H1 (cell line): ENCODE data around the gene ANLN. TPM values are rescaled to one million over a fixed set of nuclear protein-coding genes. Genes with fewer than 3 reads are reported as not detected.

ENCODE experiments used
- CTCF ChIA-PET: fragments of 300-600 bp; sonication (Branson Sonifier 250); formaldehyde crosslinking; loops from one replicate; lab custom pipeline; 2021; ENCODE audit not compliant: partially characterized antibody; lab: Charles Lee
- POLR2A ChIA-PET: fragments of 300-600 bp; sonication (Branson Sonifier 250); formaldehyde crosslinking; loops from one replicate; lab custom pipeline; 2021; ENCODE audit warnings: inconsistent platforms; ENCODE audit not compliant: partially characterized antibody; lab: Charles Lee
- DNase-seq, 2 experiments: peaks; one replicate each; pipeline versions ENCODE4 v3.0.0 to v3.0.0-alpha.2; 2010 to 2022; ENCODE audit warnings: low spot score in 2 of 2, low read depth in 1 of 2, mixed read lengths in 1 of 2
- FAIRE-seq: peaks from 2 replicates; lab custom pipeline; 2011; peaks lifted over from hg19 to GRCh38; lab: Jason Lieb, UNC
- H2AFZ ChIP-seq: 2 replicates; pipeline ENCODE4 v1.8.1; 2012; ENCODE audit warnings: low read length, inconsistent platforms
- H2AK5ac ChIP-seq: 2 replicates; pipeline ENCODE4 v1.6.1; 2013; ENCODE audit warnings: low read depth, low read length
- H2BK120ac ChIP-seq: replicated peaks from 2 replicates; pipeline ENCODE3; 2013; ENCODE audit warnings: low read depth, low read length, inconsistent platforms
- H2BK12ac ChIP-seq: 2 replicates; pipeline ENCODE4 v1.6.1; 2013; ENCODE audit warnings: low read depth, low read length
- H2BK15ac ChIP-seq: 2 replicates; pipeline ENCODE4 v1.6.1; 2013; ENCODE audit warnings: low read length
- H2BK20ac ChIP-seq: 2 replicates; pipeline ENCODE4 v1.6.1; 2013; ENCODE audit warnings: low read length
- H2BK5ac ChIP-seq: 2 replicates; pipeline ENCODE4 v1.6.1; 2013; ENCODE audit warnings: low read depth, low read length
- H3K14ac ChIP-seq: 2 replicates; pipeline ENCODE4 v1.6.1; 2013; ENCODE audit warnings: inconsistent platforms; ENCODE audit not compliant: insufficient read length
- H3K18ac ChIP-seq: 2 replicates; pipeline ENCODE4 v1.6.1; 2013; ENCODE audit warnings: low read length; ENCODE audit errors: extremely low read depth
- H3K23ac ChIP-seq: 2 replicates; pipeline ENCODE4 v1.6.1; 2013; ENCODE audit warnings: inconsistent platforms; ENCODE audit not compliant: insufficient read length
- H3K23me2 ChIP-seq: 2 replicates; pipeline ENCODE4 v1.6.1; 2013; ENCODE audit warnings: low read depth, low read length
- H3K27ac ChIP-seq: 2 replicates; pipeline ENCODE4 v1.6.1; 2011; ENCODE audit warnings: low read depth, low read length, inconsistent platforms
- H3K27me3 ChIP-seq, 4 experiments: replicated peaks in 1 of 4; 1 replicate in 1 of 4; 2 replicates in 3 of 4; pipeline versions ENCODE4 v1.6.1 to v1.8.1; 2011 to 2013; ENCODE audit warnings: low read length in 3 of 4, mild to moderate bottlenecking in 3 of 4, inconsistent platforms in 2 of 4, mixed read lengths in 2 of 4, moderate library complexity in 1 of 4; ENCODE audit not compliant: control insufficient read depth in 3 of 4, insufficient read depth in 3 of 4; ENCODE audit errors: extremely low read depth in 1 of 4
- H3K36me3 ChIP-seq, 4 experiments: 2 replicates each; pipeline versions ENCODE4 v1.6.1 to v1.8.1; 2011 to 2013; ENCODE audit warnings: mild to moderate bottlenecking in 4 of 4, low read length in 3 of 4, moderate library complexity in 2 of 4, control low read depth in 1 of 4, inconsistent platforms in 1 of 4; ENCODE audit not compliant: insufficient read depth in 4 of 4, control insufficient read depth in 2 of 4
- H3K4ac ChIP-seq: replicated peaks from 2 replicates; pipeline ENCODE3; 2013; ENCODE audit warnings: low read length, low read depth, mixed read lengths, inconsistent platforms; ENCODE audit not compliant: insufficient read length
- H3K4me1 ChIP-seq, 4 experiments: replicated peaks in 1 of 4; 1 replicate in 1 of 4; 2 replicates in 3 of 4; pipeline versions ENCODE4 v1.6.1 to v1.8.1; 2011 to 2013; ENCODE audit warnings: low read length in 3 of 4, inconsistent platforms in 2 of 4, mixed read lengths in 1 of 4; ENCODE audit not compliant: insufficient read depth in 4 of 4, control insufficient read depth in 3 of 4
- H3K4me2 ChIP-seq, 2 experiments: 2 replicates each; pipeline versions ENCODE4 v1.6.1 to v1.8.1; 2011 to 2013; ENCODE audit warnings: low read depth in 2 of 2, low read length in 2 of 2, control low read depth in 1 of 2, inconsistent platforms in 1 of 2, mild to moderate bottlenecking in 1 of 2; ENCODE audit not compliant: insufficient read depth in 1 of 2
- H3K4me3 ChIP-seq, 4 experiments: fragments of 200-600, 300-600 bp in 1 of 4; sonication (generic), shearing (Covaris generic), sonication (Bioruptor Twin) in 1 of 4; 2 replicates each; pipeline versions ENCODE4 v1.5.1 to v1.8.1; 2011 to 2016; ENCODE audit warnings: low read length in 4 of 4, low read depth in 3 of 4, control low read depth in 2 of 4, inconsistent platforms in 2 of 4, mild to moderate bottlenecking in 2 of 4, mixed read lengths in 1 of 4, moderate library complexity in 1 of 4; ENCODE audit not compliant: insufficient read depth in 2 of 4; ENCODE audit errors: extremely low read depth in 1 of 4
- H3K56ac ChIP-seq: replicated peaks from 2 replicates; pipeline ENCODE3; 2013; ENCODE audit warnings: low read depth, mild to moderate bottlenecking, mixed read lengths, low read length, inconsistent platforms; ENCODE audit not compliant: insufficient read length
- H3K79me1 ChIP-seq: 2 replicates; pipeline ENCODE4 v1.6.1; 2013; ENCODE audit warnings: low read depth, low read length, control low read depth
- H3K79me2 ChIP-seq, 2 experiments: 2 replicates each; pipeline versions ENCODE4 v1.6.1 to v1.8.1; 2012 to 2013; ENCODE audit warnings: low read length in 2 of 2, mild to moderate bottlenecking in 2 of 2, inconsistent platforms in 1 of 2; ENCODE audit not compliant: insufficient read depth in 2 of 2, control insufficient read depth in 1 of 2
- H3K9ac ChIP-seq, 4 experiments: replicated peaks in 1 of 4; 1 replicate in 1 of 4; 2 replicates in 3 of 4; pipeline versions ENCODE4 v1.6.1 to v1.8.1; 2011 to 2013; ENCODE audit warnings: low read depth in 3 of 4, low read length in 3 of 4, control low read depth in 2 of 4, mild to moderate bottlenecking in 2 of 4, moderate library complexity in 2 of 4, inconsistent platforms in 1 of 4; ENCODE audit errors: extremely low read depth in 1 of 4
- H3K9me3 ChIP-seq, 2 experiments: 2 replicates each; pipeline versions ENCODE4 v1.6.1 to v1.8.1; 2012 to 2013; ENCODE audit warnings: mild to moderate bottlenecking in 2 of 2, moderate library complexity in 2 of 2, control low read depth in 1 of 2, inconsistent platforms in 1 of 2, low read depth in 1 of 2, low read length in 1 of 2, mixed read lengths in 1 of 2; ENCODE audit not compliant: insufficient read depth in 2 of 2
- H4K20me1 ChIP-seq, 2 experiments: replicated peaks in 1 of 2; 2 replicates each; pipeline versions ENCODE3 to v1.8.1; 2011 to 2013; ENCODE audit warnings: inconsistent platforms in 2 of 2, low read length in 2 of 2, mild to moderate bottlenecking in 1 of 2; ENCODE audit not compliant: insufficient read depth in 2 of 2, control insufficient read depth in 1 of 2
- H4K5ac ChIP-seq: 2 replicates; pipeline ENCODE4 v1.6.1; 2013; ENCODE audit warnings: low read length, low read depth, mixed read lengths, inconsistent platforms; ENCODE audit not compliant: insufficient read length
- H4K8ac ChIP-seq: 2 replicates; pipeline ENCODE4 v1.8.0; 2013; ENCODE audit warnings: mild to moderate bottlenecking, moderate library complexity, low read length, inconsistent platforms; ENCODE audit not compliant: insufficient read depth; ENCODE audit errors: extremely low read depth
- H4K91ac ChIP-seq: replicated peaks from 2 replicates; pipeline ENCODE3; 2013; ENCODE audit warnings: low read length, mixed read lengths, inconsistent platforms; ENCODE audit not compliant: insufficient read length
- ASH2L ChIP-seq: fragments of 200-600, 300-600 bp; sonication (generic); IDR thresholded peaks from one replicate; pipeline ENCODE4 v1.7.1; 2017; ENCODE audit warnings: low read length
- CEBPB ChIP-seq: IDR thresholded peaks from 2 replicates; pipeline ENCODE4 v1.6.1; 2012; ENCODE audit warnings: low read depth, low read length
- CREB1 ChIP-seq: IDR thresholded peaks from 2 replicates; pipeline ENCODE4 v1.6.1; 2012; ENCODE audit warnings: inconsistent platforms
- CTBP2 ChIP-seq: IDR thresholded peaks from 2 replicates; pipeline ENCODE4 v1.7.0; 2011; ENCODE audit warnings: borderline replicate concordance, mild to moderate bottlenecking, moderate library complexity, mixed read lengths, low read length; ENCODE audit not compliant: insufficient read depth, insufficient read length
- JUND ChIP-seq: IDR thresholded peaks from 2 replicates; pipeline ENCODE4 v1.6.1; 2011; ENCODE audit warnings: mild to moderate bottlenecking, improper control_type of control experiment, low read length
- KDM1A ChIP-seq: fragments of 200-600, 300-600 bp; sonication (generic); IDR thresholded peaks from 2 replicates; pipeline ENCODE4 v1.7.1; 2016; ENCODE audit warnings: mild to moderate bottlenecking, low read length, borderline replicate concordance
- PHF8 ChIP-seq: fragments of 200-600 bp; sonication (generic); conservative IDR thresholded peaks from 2 replicates; pipeline ENCODE4 v1.7.1; 2012; ENCODE audit warnings: low read depth, mild to moderate bottlenecking, inconsistent platforms, low read length, moderate library complexity
- POLR2AphosphoS5 ChIP-seq: IDR thresholded peaks from 2 replicates; pipeline ENCODE4 v1.6.1; 2011; ENCODE audit warnings: low read depth, low read length
- SAP30 ChIP-seq: fragments of 300-600 bp; sonication (generic); IDR thresholded peaks from 2 replicates; pipeline ENCODE4 v1.7.1; 2012; ENCODE audit warnings: low read length, moderate library complexity, mild to moderate bottlenecking, inconsistent platforms; ENCODE audit not compliant: insufficient read depth, insufficient replicate concordance
- TAF1 ChIP-seq: IDR thresholded peaks from 2 replicates; pipeline ENCODE4 v1.6.1; 2011; ENCODE audit warnings: mild to moderate bottlenecking, low read depth, low read length
- TEAD4 ChIP-seq: IDR thresholded peaks from 2 replicates; pipeline ENCODE4 v1.6.1; 2012; ENCODE audit warnings: low read depth, low read length, inconsistent platforms, mixed read lengths
- WGBS, 2 experiments: shearing (Covaris generic) in 1 of 2; methylation state at CpG; one replicate each; pipeline versions ENCODE4 v1.1.6 to v1.1.7; 2013 to 2015; ENCODE audit warnings: low lambda C conversion rate in 2 of 2, mixed read lengths in 2 of 2, inconsistent platforms in 1 of 2, low coverage in 1 of 2, missing lambda C conversion rate in 1 of 2; ENCODE audit not compliant: insufficient replicate concordance in 2 of 2, insufficient coverage in 1 of 2, insufficient read length in 1 of 2; ENCODE audit errors: extremely low coverage in 1 of 2, missing lambda C conversion rate in 1 of 2; 5-methylcytosine and 5-hydroxymethylcytosine counted together
- polyA plus RNA-seq, 7 experiments: library from polyadenylated mRNA; depleted of rRNA in 3 of 7; stranded (reverse) in 5 of 7; unstranded in 2 of 7; fragments of >200 nt in 5 of 7; fragments of 200-250 nt in 2 of 7; gene quantifications; 1 replicate in 5 of 7; 2 replicates in 1 of 7; 4 replicates in 1 of 7; pipeline versions ENCODE4 v1.2.1 to v1.2.3, GENCODE V29; 2011 to 2013; ENCODE audit warnings: missing spikeins in 2 of 7, mixed read lengths in 2 of 7
- total RNA-seq: library from RNA; stranded (reverse); fragmentation: NEBNext Ultra II Directional; extraction: Animal tissue kit (Norgen Biotek cat#: 25700); gene quantifications from 2 replicates; pipeline ENCODE4 v1.2.1, GENCODE V29; 2021

The ANLN gene
- total and polyA plus RNA-seq, 2 of the 8 experiments (the other 6 are each of a cell fraction or from before 2014, with no cell fraction given): 18.5 to 90.1 TPM

DNA sequence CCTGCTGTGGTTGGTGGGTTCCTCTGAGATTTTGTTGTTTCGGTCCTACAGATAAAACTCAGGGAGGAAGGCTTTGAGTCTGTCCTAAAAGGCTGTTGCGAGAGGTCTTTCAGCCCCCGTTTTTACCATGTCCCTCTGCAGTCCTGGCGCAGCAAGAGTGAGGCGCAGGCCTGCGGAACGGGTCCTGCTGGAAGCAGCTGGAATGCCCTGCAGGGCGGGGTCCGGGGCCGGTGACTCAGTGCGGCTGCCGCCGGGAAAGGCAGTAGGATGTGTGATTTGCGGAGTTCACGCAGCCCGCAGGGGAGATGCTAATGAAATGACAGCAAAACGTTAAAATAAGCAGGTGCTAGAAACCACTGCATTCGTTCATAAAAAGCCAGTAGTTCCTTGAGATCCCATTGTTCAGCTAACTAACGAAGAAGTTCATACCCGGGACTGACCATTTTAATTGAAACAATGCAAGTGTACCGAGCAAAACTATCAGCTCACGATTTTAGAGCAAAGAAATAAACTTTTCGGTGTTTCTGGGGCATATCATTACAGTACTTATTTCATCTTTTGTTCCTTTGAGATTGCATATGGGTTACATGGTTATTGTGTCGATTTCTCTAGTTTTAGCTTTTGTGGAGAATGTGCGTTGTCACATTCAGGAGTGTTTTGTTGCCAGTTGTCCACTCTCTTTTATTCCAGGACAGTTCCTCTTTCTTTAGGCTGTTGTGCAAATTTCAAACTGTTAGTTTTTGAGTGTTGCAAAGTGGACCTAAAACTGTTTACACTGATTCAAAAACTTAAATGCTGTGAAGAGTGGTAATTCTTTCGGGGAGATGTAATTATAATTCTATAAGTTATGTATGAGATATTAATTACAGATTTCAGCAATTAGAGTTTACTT lies 783 bp downstream of the ANLN start:
- H3K4me2 ChIP-seq: peak overlapping the region; percentile 70 to 72
- H3K9ac ChIP-seq: peak overlapping the region; percentile 57 to 85 (median 83)
- H3K36me3 ChIP-seq: peaks cover 0 to 3% (median 1%) of the 10 kb centered on the region in 4 experiments; a peak in 2 of 8 replicates
- whole genome bisulfite sequencing, 2 experiments: 4% methylated on average over 26 of the region's 26 CpGs; no CpG with 5 or more reads in 1 of the 2 experiments
- H3K79me1 ChIP-seq: no peaks in the 10 kb centered on the region; the same call in 1 of the 2 replicates
- ChIA-PET CTCF (interaction anchor here (0.6 to 6.2 kb wide), 3 partner anchors 17 to 29 kb away, joined by 3 to 27 read pairs (median 5); a partner anchor contains a TSS), POLR2A (interaction anchor here (0.6 to 2.7 kb wide), 8 partner anchors 10 to 47 kb away, joined by 3 to 16 read pairs (median 5); a partner anchor contains a TSS)
- no peak overlapping the region for H2BK120ac ChIP-seq
- no peak overlapping the region for H3K14ac ChIP-seq
- H2AFZ ChIP-seq: peak overlapping the region; percentile 81
- H3K18ac ChIP-seq: peak overlapping the region; percentile 93; the same call in 1 of the 2 replicates
- no peak overlapping the region for H2BK20ac ChIP-seq
- DNase-seq (peak; percentile 31 to 88), FAIRE-seq (no peak)
- H3K23me2 ChIP-seq: peaks cover 5% of the 10 kb centered on the region; the same call in 1 of the 2 replicates
- no peak overlapping the region for H2AK5ac ChIP-seq
- peaks cover 20 to 52% of the 10 kb centered on the region in 2 experiments for H3K79me2 ChIP-seq
- H3K23ac ChIP-seq: no peak overlapping the region
- peak overlapping the region; percentile 91; the same call in 1 of the 2 replicates for H4K8ac ChIP-seq
- peaks cover 2 to 4% of the 10 kb centered on the region in 2 experiments; a peak in 1 of 4 replicates for H3K9me3 ChIP-seq
- H2BK15ac ChIP-seq: no peak overlapping the region
- peak overlapping the region; percentile 80 for H3K27ac ChIP-seq
- H2BK12ac ChIP-seq: no peak overlapping the region
- peak overlapping the region; percentile 94 for H4K5ac ChIP-seq
- H3K4me3 ChIP-seq: peak overlapping the region; percentile 87 to 94 (median 93)
- peak overlapping the region; percentile 97 for H2BK5ac ChIP-seq
- peaks cover 10 to 15% (median 13%) of the 10 kb centered on the region in 4 experiments for H3K4me1 ChIP-seq
- no peak overlapping the region for H3K4ac ChIP-seq
- H4K20me1 ChIP-seq: peaks cover 0 to 2% of the 10 kb centered on the region in 2 experiments
- H3K27me3 ChIP-seq: no peaks in the 10 kb centered on the region
- H4K91ac ChIP-seq: peak overlapping the region; percentile 29
- peak overlapping the region; percentile 60 for H3K56ac ChIP-seq
- 0 out of 2 replicates have a peak, but pooled peaks have one; percentile 4 for TF ChIP-seq CREB1
- TF ChIP-seq CTBP2: no peak
- TF ChIP-seq ASH2L: peak; percentile 92
- TF ChIP-seq CEBPB: no peak
- TF ChIP-seq SAP30: peak; percentile 67
- peak; percentile 81 for TF ChIP-seq TEAD4
- peak; percentile 81; the same call in 1 of the 2 replicates for TF ChIP-seq JUND
- peak; percentile 67; the same call in 1 of the 2 replicates for TF ChIP-seq POLR2AphosphoS5
- TF ChIP-seq TAF1: peak; percentile 67; the same call in 1 of the 2 replicates
- no peak for TF ChIP-seq KDM1A
- TF ChIP-seq PHF8: peak; percentile 87
